GM21619 (cell line): ENCODE data around the gene CYBRD1.
A peak's percentile ranks its signal among the peaks of the same experiment; 100 is the strongest.

Experiments used
- ATAC-seq: cut with Tn5 transposase; IDR thresholded peaks from one replicate; pipeline ENCODE4 v1.9.1; 2021; ENCODE audit not compliant: unreplicated experiment

The CYBRD1 gene

DNA sequence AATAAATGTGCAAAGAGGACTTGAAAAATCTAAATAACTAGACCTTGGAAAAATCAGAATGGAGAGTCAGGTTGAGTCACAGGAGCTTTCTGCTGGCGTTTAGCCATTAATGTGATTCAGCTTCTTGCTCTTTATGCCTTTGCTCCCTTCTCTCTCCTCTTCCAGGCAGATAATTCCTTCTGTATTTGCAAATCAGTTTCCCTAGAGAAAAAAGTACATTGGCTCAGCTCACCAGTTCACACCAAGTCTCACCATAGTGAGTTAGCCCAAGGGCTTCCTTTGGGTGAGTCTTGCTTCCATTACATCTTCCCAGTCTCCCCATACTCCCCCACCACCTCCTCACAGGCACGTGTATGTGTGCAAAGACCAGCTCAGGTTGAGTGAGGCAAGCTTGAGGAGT lies 73.6 kb downstream of the CYBRD1 start:
- ATAC-seq = no peak

- ATAC-seq = peak; percentile 94
These were observed 76.5 kb downstream of the CYBRD1 start for GRCh38 chr2:171598713-171599319.

DNA sequence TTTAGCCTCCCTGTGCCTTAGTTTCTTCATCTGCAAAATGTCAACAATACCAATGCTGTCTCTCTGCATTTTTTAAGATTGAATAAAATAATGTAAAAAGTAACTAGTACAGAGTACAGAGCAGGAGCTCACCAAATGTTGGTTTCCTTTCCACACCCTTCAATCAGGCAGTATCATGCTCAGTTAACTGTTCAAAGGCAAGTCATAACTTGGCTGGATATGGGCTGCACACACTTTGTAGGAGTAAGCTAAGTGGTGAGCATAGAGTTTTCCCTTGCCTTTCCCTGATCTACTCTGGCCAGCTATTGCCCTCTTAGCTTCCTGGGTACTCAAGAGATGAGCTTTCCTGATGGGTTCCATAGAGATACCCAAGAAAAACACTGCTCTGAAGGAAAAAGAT lies 77.9 kb downstream of the CYBRD1 start:
- no peak for ATAC-seq

DNA sequence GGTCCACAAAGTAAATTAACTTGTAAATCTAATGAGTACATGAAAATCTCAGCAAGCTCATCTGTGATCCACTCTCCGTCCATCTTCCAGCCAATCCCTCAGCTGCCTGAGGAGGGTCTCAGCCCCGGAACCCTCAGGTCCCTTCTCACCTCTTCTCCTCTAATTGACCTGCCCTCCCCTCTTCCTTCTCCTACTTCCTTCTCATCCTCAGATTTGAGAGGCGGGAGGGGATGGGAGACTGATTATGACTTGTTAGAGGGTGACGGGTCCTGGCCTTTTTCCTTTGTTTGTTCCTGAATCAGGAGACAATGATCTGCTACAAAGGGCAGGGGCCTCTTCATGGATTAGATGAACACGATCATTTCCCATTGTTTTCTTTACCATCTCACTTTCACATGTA lies 80.1 kb downstream of the CYBRD1 start:
- no peak for ATAC-seq
